Thyroid gland (tissue), 4 donors: ENCODE data around the gene RALGAPA1. TPM values are rescaled to one million over a fixed set of nuclear protein-coding genes. Genes with fewer than 3 reads are reported as not detected.

ENCODE experiments used
- DNase-seq, 2 donors: peaks; one replicate each; pipeline ENCODE4 v3.0.0-alpha.2; 2019
- H3K27ac ChIP-seq, 3 donors: fragments of 200-600 bp; sonication (generic); 1 replicate in 2 of 3; 2 replicates in 1 of 3; pipeline ENCODE4 v1.5.1; 2016 to 2019; ENCODE audit warnings: mild to moderate bottlenecking in 1 of 3, moderate library complexity in 1 of 3
- H3K27me3 ChIP-seq: fragments of 200-600 bp; sonication (generic); one replicate; pipeline ENCODE4 v1.5.1; 2019
- H3K36me3 ChIP-seq, 2 donors: fragments of 200-600 bp; sonication (generic); one replicate each; pipeline ENCODE4 v1.5.1; 2016 to 2019
- H3K4me1 ChIP-seq, 2 donors: fragments of 200-600 bp; sonication (generic); one replicate each; pipeline ENCODE4 v1.5.1; 2017 to 2019
- H3K4me3 ChIP-seq, 3 donors: fragments of 200-600 bp; sonication (generic); replicated peaks in 1 of 3; 1 replicate in 2 of 3; 2 replicates in 1 of 3; pipeline ENCODE4 v1.5.1; 2016; ENCODE audit warnings: mild to moderate bottlenecking in 1 of 3
- H3K9me3 ChIP-seq: fragments of 200-600 bp; sonication (generic); one replicate; pipeline ENCODE4 v1.5.1; 2017
- POLR2A ChIP-seq, 2 donors: fragments of 450-650 bp; IDR thresholded peaks; one replicate each; pipeline ENCODE4 v1.6.1; 2017; ENCODE audit warnings: antibody characterized with exemption in 2 of 2, mild to moderate bottlenecking in 2 of 2, moderate library complexity in 1 of 2
- WGBS, 2 donors: methylation state at CpG; one replicate each; pipeline ENCODE4 v1.1.5; 2017; 5-methylcytosine and 5-hydroxymethylcytosine counted together
- intact Hi-C: fragments of 100-400 bp; cut with DNase I; formaldehyde crosslinking; loops from one replicate; pipeline ENCODE4 v1.15.1; 2023
- total RNA-seq, 4 donors: library from RNA; depleted of rRNA; stranded (reverse); fragments of >200 nt; gene quantifications; one replicate each; pipeline ENCODE4 v1.2.3, GENCODE V29; 2016
- TF ChIP-seq, protein P1 (sequence below), 6 experiments: fragments of 200-600 bp in 3 of 6; fragments of 450-650 bp in 3 of 6; sonication (generic) in 3 of 6; IDR thresholded peaks; one replicate each; pipeline ENCODE4 v1.5.1; 2016 to 2019; ENCODE audit warnings: antibody characterized with exemption in 6 of 6, mild to moderate bottlenecking in 2 of 6, inconsistent platforms in 1 of 6, moderate library complexity in 1 of 6

The RALGAPA1 gene
- total RNA-seq, 4 donors from 2014 or later = 95.6 to 137 (median 111) TPM

DNA sequence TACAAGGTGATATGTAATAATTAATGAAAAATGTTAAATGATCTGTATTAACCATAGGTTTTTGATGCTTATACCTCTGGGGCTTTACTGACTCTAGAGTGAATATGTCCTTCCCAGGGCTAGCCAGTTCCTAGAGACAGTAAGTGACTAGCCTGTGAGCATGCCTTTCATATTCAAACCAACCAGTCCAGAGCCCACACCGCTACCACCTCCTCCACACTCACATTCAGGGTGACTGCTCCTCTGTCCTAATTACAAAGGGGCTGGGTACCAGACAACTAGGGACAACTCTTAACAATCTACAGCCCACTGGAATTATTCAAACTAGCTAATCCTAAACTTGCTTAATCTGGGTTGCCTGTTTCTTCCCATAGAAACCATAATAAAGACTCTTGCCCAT is 49.0 kb downstream of the RALGAPA1 start:
- TF ChIP-seq POLR2A (IDR thresholded peaks at IDR 0.05) = no peak
- TF ChIP-seq, protein P1, sequence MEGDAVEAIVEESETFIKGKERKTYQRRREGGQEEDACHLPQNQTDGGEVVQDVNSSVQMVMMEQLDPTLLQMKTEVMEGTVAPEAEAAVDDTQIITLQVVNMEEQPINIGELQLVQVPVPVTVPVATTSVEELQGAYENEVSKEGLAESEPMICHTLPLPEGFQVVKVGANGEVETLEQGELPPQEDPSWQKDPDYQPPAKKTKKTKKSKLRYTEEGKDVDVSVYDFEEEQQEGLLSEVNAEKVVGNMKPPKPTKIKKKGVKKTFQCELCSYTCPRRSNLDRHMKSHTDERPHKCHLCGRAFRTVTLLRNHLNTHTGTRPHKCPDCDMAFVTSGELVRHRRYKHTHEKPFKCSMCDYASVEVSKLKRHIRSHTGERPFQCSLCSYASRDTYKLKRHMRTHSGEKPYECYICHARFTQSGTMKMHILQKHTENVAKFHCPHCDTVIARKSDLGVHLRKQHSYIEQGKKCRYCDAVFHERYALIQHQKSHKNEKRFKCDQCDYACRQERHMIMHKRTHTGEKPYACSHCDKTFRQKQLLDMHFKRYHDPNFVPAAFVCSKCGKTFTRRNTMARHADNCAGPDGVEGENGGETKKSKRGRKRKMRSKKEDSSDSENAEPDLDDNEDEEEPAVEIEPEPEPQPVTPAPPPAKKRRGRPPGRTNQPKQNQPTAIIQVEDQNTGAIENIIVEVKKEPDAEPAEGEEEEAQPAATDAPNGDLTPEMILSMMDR (IDR thresholded peaks at IDR 0.05) = no peak
- H3K36me3 ChIP-seq = peaks cover 0 to 8% of the 10 kb centered on the region in 2 donors
- no peaks in the 10 kb centered on the region for H3K9me3 ChIP-seq
- DNase-seq = no peak
- H3K4me3 ChIP-seq = no peak overlapping the region
- H3K27ac ChIP-seq = no peak overlapping the region
- 100% methylated on average over 1 of the region's 1 CpG for WGBS, 2 donors
- intact Hi-C loops = no loop called here
- H3K27me3 ChIP-seq = no peaks in the 10 kb centered on the region
- H3K4me1 ChIP-seq = no peaks in the 10 kb centered on the region

DNA sequence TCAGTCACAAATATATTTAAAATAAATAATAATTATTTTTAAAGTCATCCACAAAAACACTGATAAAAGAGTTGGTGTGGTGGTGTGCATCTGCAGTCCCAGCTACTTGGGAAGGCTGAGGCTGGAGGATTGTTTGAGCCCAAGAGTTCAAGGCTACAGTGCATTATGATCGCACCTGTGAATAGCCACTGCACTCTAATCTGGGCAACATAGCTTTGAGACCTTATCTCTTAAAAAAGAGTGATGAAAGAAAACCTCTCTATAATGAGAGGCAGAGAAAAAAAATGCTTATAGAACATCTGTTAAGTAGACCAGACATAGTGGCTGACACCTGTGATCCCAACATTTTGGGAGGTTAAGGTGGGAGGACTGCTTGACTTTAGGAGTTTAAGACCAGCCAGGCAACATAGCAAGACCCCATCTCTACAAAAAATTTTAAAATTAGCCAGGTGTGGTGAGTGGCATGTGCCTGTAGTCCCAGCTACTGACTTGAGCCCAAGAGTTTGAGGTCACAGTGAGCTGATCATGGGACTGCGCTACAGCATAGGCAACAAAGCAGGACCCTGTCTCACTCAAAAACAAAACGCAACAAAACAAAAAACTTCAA is 50.5 kb downstream of the RALGAPA1 start:
- Histone ChIP-seq H3K27ac (no peak overlapping the region), H3K4me1 (no peaks in the 10 kb centered on the region), H3K27me3 (no peaks in the 10 kb centered on the region), H3K36me3 (peaks cover 0 to 8% of the 10 kb centered on the region in 2 donors), H3K4me3 (no peak overlapping the region), H3K9me3 (no peaks in the 10 kb centered on the region)
- WGBS, 2 donors = 97% methylated on average over 3 of the region's 3 CpGs
- intact Hi-C loops = no loop called here
- TF ChIP-seq POLR2A (IDR thresholded peaks at IDR 0.05) = no peak
- TF ChIP-seq, protein P1 (IDR thresholded peaks at IDR 0.05) = no peak
- no peak for DNase-seq

DNA sequence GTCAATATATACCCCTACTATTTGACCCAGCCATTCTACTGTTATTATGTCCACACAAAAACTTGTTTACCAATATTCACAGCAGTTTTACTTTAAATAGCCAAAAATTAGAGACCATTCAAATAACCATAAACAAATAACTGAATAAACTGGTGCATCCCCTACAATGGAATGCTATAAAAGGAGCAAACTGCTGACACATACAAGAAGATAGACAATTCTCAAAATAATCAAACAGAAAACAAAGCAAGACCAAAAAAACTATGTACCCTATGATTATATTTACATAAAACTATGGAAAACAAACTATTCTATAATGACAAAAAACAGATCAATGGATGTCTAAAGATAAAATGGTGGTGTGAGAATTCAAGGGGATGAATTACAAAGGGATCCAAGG is 54.4 kb downstream of the RALGAPA1 start:
- DNase-seq = no peak
- intact Hi-C loops = no loop called here
- H3K4me3 ChIP-seq = no peak overlapping the region
- peaks cover 8 to 10% of the 10 kb centered on the region in 2 donors for H3K36me3 ChIP-seq
- H3K4me1 ChIP-seq = no peaks in the 10 kb centered on the region
- H3K27me3 ChIP-seq = no peaks in the 10 kb centered on the region
- no peaks in the 10 kb centered on the region for H3K9me3 ChIP-seq
- H3K27ac ChIP-seq = no peak overlapping the region
- TF ChIP-seq, protein P1 (IDR thresholded peaks at IDR 0.05) = no peak
- TF ChIP-seq POLR2A (IDR thresholded peaks at IDR 0.05) = no peak

DNA sequence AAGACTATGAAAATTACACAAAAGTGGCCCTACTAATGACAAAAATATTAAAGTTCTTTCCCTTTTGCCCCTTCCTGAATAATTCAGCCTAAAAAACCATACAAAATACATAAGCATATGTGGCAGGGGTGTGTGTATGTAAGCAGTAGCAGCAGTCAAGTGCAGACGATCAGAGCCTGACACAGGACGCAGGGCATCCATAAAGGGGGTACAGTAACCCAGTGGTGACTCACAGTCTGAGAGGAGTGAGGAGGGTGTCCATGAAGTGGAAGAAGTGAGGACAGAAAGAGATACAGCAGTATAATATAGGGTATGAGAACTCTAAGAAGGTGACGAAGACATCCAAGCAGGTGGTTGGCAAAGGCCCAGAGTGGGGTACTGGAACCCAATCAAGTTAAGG is 56.7 kb downstream of the RALGAPA1 start:
- no peak overlapping the region for H3K4me3 ChIP-seq
- no peak for DNase-seq
- no peaks in the 10 kb centered on the region for H3K4me1 ChIP-seq
- no peaks in the 10 kb centered on the region for H3K27me3 ChIP-seq
- H3K27ac ChIP-seq = no peak overlapping the region
- H3K36me3 ChIP-seq = peaks cover 8 to 10% of the 10 kb centered on the region in 2 donors
- TF ChIP-seq, protein P1 (IDR thresholded peaks at IDR 0.05) = no peak
- TF ChIP-seq POLR2A (IDR thresholded peaks at IDR 0.05) = no peak
- H3K9me3 ChIP-seq = no peaks in the 10 kb centered on the region
- intact Hi-C loops = no loop called here
- WGBS, 2 donors = 89 to 91% methylated on average over 3 of the region's 3 CpGs

DNA sequence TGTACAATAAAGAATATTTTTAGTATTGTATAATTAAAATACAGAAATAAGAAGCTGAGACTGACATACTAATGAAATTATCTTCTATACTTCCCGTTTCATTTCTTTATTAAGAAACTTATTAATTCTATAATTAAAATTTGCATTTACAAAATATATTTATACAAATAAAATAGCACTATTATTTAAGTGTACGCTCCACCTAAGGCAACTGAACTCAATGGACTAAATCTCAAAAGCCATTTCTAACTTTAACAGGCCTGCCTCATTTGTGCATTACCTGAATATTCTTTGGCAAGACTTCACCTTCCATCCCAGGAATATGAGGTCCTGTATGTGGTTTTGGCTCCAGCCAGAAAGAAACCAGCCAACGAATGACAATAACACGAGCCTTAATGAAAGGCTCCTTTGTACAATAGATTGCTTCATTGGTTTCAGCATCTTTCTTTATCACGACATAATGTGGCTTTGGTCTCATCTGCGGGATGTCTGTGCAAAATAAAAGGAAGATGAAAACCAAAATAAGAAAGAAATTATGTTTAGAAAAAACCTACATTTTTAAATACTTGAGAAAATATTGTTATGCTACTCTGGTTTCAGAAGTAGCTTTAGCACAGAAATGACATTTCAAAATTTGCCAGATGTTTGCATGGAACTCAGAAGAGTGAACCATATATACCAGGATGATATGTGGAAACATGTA is 58.7 kb downstream of the RALGAPA1 start:
- intact Hi-C loops = no loop called here
- TF ChIP-seq, protein P1 (IDR thresholded peaks at IDR 0.05) = no peak
- TF ChIP-seq POLR2A (IDR thresholded peaks at IDR 0.05) = no peak
- Histone ChIP-seq H3K27ac (no peak overlapping the region), H3K4me3 (no peak overlapping the region), H3K9me3 (no peaks in the 10 kb centered on the region), H3K27me3 (no peaks in the 10 kb centered on the region), H3K36me3 (peaks cover 2 to 8% of the 10 kb centered on the region in 2 donors), H3K4me1 (no peaks in the 10 kb centered on the region)
- WGBS, 2 donors = 94% methylated on average over 6 of the region's 6 CpGs
- DNase-seq = no peak
